Fibroblast of upper back skin (primary cell): ENCODE data around the gene STK10.
A peak's percentile ranks its signal among the peaks of the same experiment; 100 is the strongest.
"Not testable (repeated sequence)": the region's sequence is repeated elsewhere in the genome, so short reads cannot be mapped to it uniquely, and the experiment has no call there.

Experiments
- DNase-seq: peaks from one replicate; pipeline ENCODE4 v3.0.0-alpha.2; 2013

Gene STK10

GRCh38 chr5:172188033-172188892 lies at the start of gene STK10:
Gene STK10 (minus strand): TSS chr5:172188224. CDS start chr5:172188042, 182 bp downstream.
- peak; percentile 91 for DNase-seq

- DNase-seq: peak; percentile 9
Measured at GRCh38 chr5:172235827-172236736, 48.1 kb upstream of the STK10 start.

GRCh38 chr5:172235132-172235780 lies 47.2 kb upstream of the STK10 start:
- peak; percentile 25 for DNase-seq

GRCh38 chr5:172234031-172234430 lies 46.0 kb upstream of the STK10 start:
- DNase-seq: no peak

GRCh38 chr5:172229904-172230303 lies 41.9 kb upstream of the STK10 start:
- no peak for DNase-seq

GRCh38 chr5:172224996-172225395 lies 37.0 kb upstream of the STK10 start:
- no peak for DNase-seq

- no peak for DNase-seq
Measured at GRCh38 chr5:172223901-172224873, 36.2 kb upstream of the STK10 start.

- no peak for DNase-seq
Measured at GRCh38 chr5:172219296-172219695, 31.3 kb upstream of the STK10 start.

GRCh38 chr5:172216345-172216744 lies 28.3 kb upstream of the STK10 start:
- DNase-seq: no peak

- DNase-seq: no peak
Measured at GRCh38 chr5:172213126-172213525, 25.1 kb upstream of the STK10 start.

GRCh38 chr5:172211676-172212075 lies 23.7 kb upstream of the STK10 start:
- DNase-seq: no peak

- no peak for DNase-seq
Measured at GRCh38 chr5:172209714-172210113, 21.7 kb upstream of the STK10 start.

GRCh38 chr5:172207511-172207910 lies 19.5 kb upstream of the STK10 start:
- DNase-seq: no peak

- DNase-seq: not testable (repeated sequence)
Measured at GRCh38 chr5:172205984-172206383, 18.0 kb upstream of the STK10 start.

GRCh38 chr5:172200476-172200875 lies 12.5 kb upstream of the STK10 start:
- DNase-seq: no peak

- DNase-seq: no peak
Measured at GRCh38 chr5:172199446-172199845, 11.4 kb upstream of the STK10 start.

GRCh38 chr5:172197775-172198174 lies 9.8 kb upstream of the STK10 start:
- DNase-seq: not testable (repeated sequence)

- DNase-seq: no peak
Measured at GRCh38 chr5:172194985-172195774, 7.2 kb upstream of the STK10 start.

- DNase-seq: no peak
Measured at GRCh38 chr5:172193872-172194271, 5.8 kb upstream of the STK10 start, which contains the start of gene EFCAB9. Gene EFCAB9 (plus strand): TSS chr5:172194172. CDS start chr5:172194173, 1 bp downstream.

GRCh38 chr5:172189693-172190296 lies 1.8 kb upstream of the STK10 start:
- no peak for DNase-seq
